RWPE1 (cell line): ENCODE measurements around the gene MIPOL1.
"Not testable (repeated sequence)": the region's sequence is repeated elsewhere in the genome, so short reads cannot be mapped to it uniquely, and the experiment has no call there.

Experiments
- CTCF ChIA-PET: fragments of 350-600 bp; sonication (Branson Sonifier 250); formaldehyde crosslinking; extraction: SDS; loops from one replicate; lab custom pipeline; 2021; lab: Yijun Ruan, JAX
- POLR2A ChIA-PET: fragments of 400-600 bp; formaldehyde crosslinking; extraction: SDS; loops from one replicate; lab custom pipeline; 2020; ENCODE audit warnings: antibody characterized with exemption; ENCODE audit not compliant: low non-redundant PET; lab: Yijun Ruan, JAX
- DNase-seq: peaks from one replicate; pipeline ENCODE4 v3.0.0; 2012; ENCODE audit warnings: low spot score
- H3K27ac ChIP-seq: fragments of 450-650 bp; 2 replicates; pipeline ENCODE4 v1.5.1; 2017
- CTCF ChIP-seq: fragments of 450-650 bp; conservative IDR thresholded peaks from 2 replicates; pipeline ENCODE4 v1.5.1; 2017; ENCODE audit warnings: low read depth, mild to moderate bottlenecking

Gene MIPOL1

GRCh38 chr14:37232907-37233481 is 35.3 kb downstream of the MIPOL1 start:
- no peak overlapping the region for H3K27ac ChIP-seq
- ChIA-PET CTCF (interaction anchor here (0.7 to 0.9 kb wide), 3 partner anchors 13 to 679 kb away, joined by 3 read pairs; no protein-coding TSS in a partner anchor), POLR2A (no interaction called here)
- peak; percentile 48 for DNase-seq
- TF ChIP-seq CTCF, result peak; percentile 74

- no peak for DNase-seq
- ChIA-PET POLR2A (interaction anchor here (0.6 kb wide), 1 partner anchor 45 kb away, joined by 3 read pairs; no protein-coding TSS in a partner anchor), CTCF (interaction anchor here (0.6 to 0.9 kb wide), 4 partner anchors 12 to 648 kb away, joined by 3 to 4 read pairs (median 4); no protein-coding TSS in a partner anchor)
- no peak for TF ChIP-seq CTCF
- H3K27ac ChIP-seq, result no peak overlapping the region
Observed at GRCh38 chr14:37234222-37234621, 36.5 kb downstream of the MIPOL1 start.

GRCh38 chr14:37236044-37236443 is 38.3 kb downstream of the MIPOL1 start:
- CTCF ChIA-PET, H3K27ac ChIP-seq: not testable (repeated sequence)
- DNase-seq, result peak; percentile 16
- POLR2A ChIA-PET, result interaction anchor here (0.7 kb wide), 1 partner anchor 468 kb away, joined by 3 read pairs; no protein-coding TSS in a partner anchor

- no peak for DNase-seq
- CTCF ChIA-PET, result interaction anchor here (1.0 kb wide), 1 partner anchor 10 kb away, joined by 3 read pairs; no protein-coding TSS in a partner anchor
- POLR2A ChIA-PET, result no interaction called here
- no peak overlapping the region for H3K27ac ChIP-seq
- no peak for TF ChIP-seq CTCF
Observed at GRCh38 chr14:37237094-37237493, 39.4 kb downstream of the MIPOL1 start.

GRCh38 chr14:37237735-37238200 is 40.0 kb downstream of the MIPOL1 start:
- no peak overlapping the region for H3K27ac ChIP-seq
- no peak for TF ChIP-seq CTCF
- ChIA-PET CTCF (interaction anchor here (1.0 kb wide), 1 partner anchor 9 kb away, joined by 3 read pairs; no protein-coding TSS in a partner anchor), POLR2A (no interaction called here)
- DNase-seq, result no peak

GRCh38 chr14:37241198-37241597 is 43.5 kb downstream of the MIPOL1 start:
- POLR2A ChIA-PET, result no interaction called here
- TF ChIP-seq CTCF, result no peak
- H3K27ac ChIP-seq, result no peak overlapping the region
- DNase-seq, result no peak
- CTCF ChIA-PET, result interaction anchor here (0.5 kb wide), 1 partner anchor 26 kb away, joined by 7 read pairs; no protein-coding TSS in a partner anchor

GRCh38 chr14:37246427-37246829 is 48.7 kb downstream of the MIPOL1 start:
- POLR2A ChIA-PET, result no interaction called here
- CTCF ChIA-PET, result interaction anchor here (0.6 to 1.1 kb wide), 7 partner anchors 9 to 1907 kb away, joined by 3 to 4 read pairs (median 3); no protein-coding TSS in a partner anchor
- no peak overlapping the region for H3K27ac ChIP-seq
- peak; percentile 79 for TF ChIP-seq CTCF
- DNase-seq, result peak; percentile 41
